SK-N-SH treated with all-trans-retinoic acid at 6 μM for 48 hours (cell line): Measurements from ENCODE around the gene C9orf78.

ENCODE experiments used
- ATAC-seq: fragments of 200-7000 bp; cut with Tn5 transposase; 3 replicates; pipeline ENCODE4 v1.9.1; 2020; ENCODE audit warnings: mild to moderate bottlenecking, moderate library complexity
- ARNTL ChIP-seq: fragments of 450-650 bp; formaldehyde crosslinking; IDR thresholded peaks from 2 replicates; pipeline ENCODE4 v1.5.0; 2020; ENCODE audit warnings: low read depth, mild to moderate bottlenecking, moderate library complexity, borderline replicate concordance
- BACH2 ChIP-seq: fragments of 250-450 bp; sonication (Bioruptor Pico); IDR thresholded peaks from 2 replicates; pipeline ENCODE4 v1.9.0; 2021; ENCODE audit warnings: mild to moderate bottlenecking, borderline replicate concordance
- CSRNP3 ChIP-seq: fragments of 250-450 bp; sonication (Bioruptor Pico); IDR thresholded peaks from 2 replicates; pipeline ENCODE4 v1.5.1; 2021; ENCODE audit warnings: mild to moderate bottlenecking, moderate library complexity
- ESRRG ChIP-seq: fragments of 250-450 bp; sonication (Bioruptor Pico); IDR thresholded peaks from 2 replicates; pipeline ENCODE4 v1.6.1; 2021; ENCODE audit warnings: mild to moderate bottlenecking
- GLIS3 ChIP-seq: fragments of 250-450 bp; sonication (Bioruptor Pico); IDR thresholded peaks from 2 replicates; pipeline ENCODE4 v1.5.0; 2020; ENCODE audit warnings: mild to moderate bottlenecking, moderate library complexity
- ISL1 ChIP-seq: fragments of 250-450 bp; sonication (Bioruptor Pico); IDR thresholded peaks from 2 replicates; pipeline ENCODE4 v2.1.2; 2022; ENCODE audit warnings: mild to moderate bottlenecking, moderate library complexity
- OSR1 ChIP-seq: fragments of 250-450 bp; sonication (Bioruptor Pico); IDR thresholded peaks from 2 replicates; pipeline ENCODE4 v1.8.0; 2022; ENCODE audit warnings: moderate library complexity, mild to moderate bottlenecking, inconsistent platforms
- PPARA ChIP-seq: fragments of 250-450 bp; sonication (Bioruptor Pico); IDR thresholded peaks from 2 replicates; pipeline ENCODE4 v1.5.0; 2020; ENCODE audit warnings: mild to moderate bottlenecking, borderline replicate concordance
- RARB ChIP-seq: fragments of 250-450 bp; sonication (Bioruptor Pico); IDR thresholded peaks from 2 replicates; pipeline ENCODE4 v1.8.0; 2021; ENCODE audit warnings: mild to moderate bottlenecking, moderate library complexity
- SNAI2 ChIP-seq: fragments of 250-450 bp; sonication (Bioruptor Pico); IDR thresholded peaks from 2 replicates; pipeline ENCODE4 v1.5.0; 2020; ENCODE audit warnings: mild to moderate bottlenecking, moderate library complexity
- TCF4 ChIP-seq: fragments of 250-450 bp; sonication (Bioruptor Pico); IDR thresholded peaks from 2 replicates; pipeline ENCODE4 v1.8.0; 2021; ENCODE audit warnings: mild to moderate bottlenecking, moderate library complexity, borderline replicate concordance
- TSHZ2 ChIP-seq: fragments of 250-450 bp; sonication (Bioruptor Pico); IDR thresholded peaks from 2 replicates; pipeline ENCODE4 v1.5.0; 2020; ENCODE audit warnings: mild to moderate bottlenecking, moderate library complexity
- ZC3H10 ChIP-seq: fragments of 250-450 bp; sonication (Bioruptor Pico); IDR thresholded peaks from 2 replicates; pipeline ENCODE4 v1.5.1; 2021; ENCODE audit warnings: mild to moderate bottlenecking, moderate library complexity
- ZFP3 ChIP-seq: fragments of 250-450 bp; sonication (Bioruptor Pico); IDR thresholded peaks from 2 replicates; pipeline ENCODE4 v1.5.0; 2020; ENCODE audit warnings: mild to moderate bottlenecking, moderate library complexity
- ZFP30 ChIP-seq: fragments of 450-650 bp; formaldehyde crosslinking; IDR thresholded peaks from 2 replicates; pipeline ENCODE4 v1.5.0; 2022; ENCODE audit warnings: mild to moderate bottlenecking, moderate library complexity
- ZNF565 ChIP-seq: fragments of 450-650 bp; formaldehyde crosslinking; conservative IDR thresholded peaks from 2 replicates; pipeline ENCODE4 v1.5.0; 2020; ENCODE audit warnings: low read depth, mild to moderate bottlenecking, moderate library complexity
- ZNF70 ChIP-seq: fragments of 450-650 bp; formaldehyde crosslinking; IDR thresholded peaks from 2 replicates; pipeline ENCODE4 v1.5.0; 2020; ENCODE audit warnings: mild to moderate bottlenecking, moderate library complexity
- ZNF8 ChIP-seq: fragments of 450-650 bp; formaldehyde crosslinking; IDR thresholded peaks from 2 replicates; pipeline ENCODE4 v1.5.0; 2020; ENCODE audit warnings: mild to moderate bottlenecking, moderate library complexity
- TF ChIP-seq, protein P1 (sequence below): fragments of 250-450 bp; sonication (Bioruptor Pico); IDR thresholded peaks from 2 replicates; pipeline ENCODE4 v1.5.1; 2020; ENCODE audit warnings: low read depth, mild to moderate bottlenecking, moderate library complexity
- TF ChIP-seq, protein P2 (sequence below): fragments of 250-450 bp; sonication (Bioruptor Pico); IDR thresholded peaks from 2 replicates; pipeline ENCODE4 v1.8.0; 2020; ENCODE audit warnings: mild to moderate bottlenecking, moderate library complexity, borderline replicate concordance
- TF ChIP-seq, protein P3 (sequence below): fragments of 250-450 bp; sonication (Bioruptor Pico); IDR thresholded peaks from 2 replicates; pipeline ENCODE4 v1.8.0; 2021; ENCODE audit warnings: low read depth, mild to moderate bottlenecking, moderate library complexity, borderline replicate concordance

C9orf78 gene

DNA sequence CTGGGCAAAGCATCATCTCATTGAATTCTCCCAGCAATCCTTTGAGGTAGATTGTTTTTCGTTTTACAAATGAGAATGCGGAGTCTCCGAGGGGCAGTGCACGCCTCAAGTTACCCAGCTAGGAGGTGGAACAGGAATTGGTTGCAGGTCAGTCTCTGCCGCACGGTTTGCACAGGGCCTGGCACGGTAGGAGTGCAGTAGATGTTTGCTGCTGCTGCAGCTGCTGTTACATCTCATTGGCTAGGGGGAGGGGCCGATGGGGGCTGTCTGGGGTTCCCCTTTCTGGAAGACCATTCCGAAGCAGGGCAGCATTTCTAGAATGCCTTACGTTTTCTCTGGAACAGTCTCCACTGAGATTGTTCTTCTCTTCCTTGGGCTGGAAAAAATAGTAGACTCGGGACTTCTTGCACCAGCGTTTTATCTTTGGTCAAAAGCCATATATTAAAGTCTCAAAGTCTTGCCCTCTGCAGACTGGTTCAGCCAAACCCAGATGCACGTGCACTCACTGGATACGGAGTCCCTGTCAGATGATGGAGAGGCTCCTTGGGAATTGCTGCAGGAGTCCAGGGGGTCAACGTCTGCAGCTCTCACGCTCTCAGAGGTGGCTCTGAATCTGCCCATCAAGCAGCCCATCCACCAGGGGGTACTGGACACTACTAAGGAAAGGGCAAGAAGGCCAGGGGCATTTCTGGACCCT lies 1.4 kb upstream of the C9orf78 start:
- TF ChIP-seq PPARA (CRISPR knock-in tag) (no peak), TCF4 (no peak), OSR1 (CRISPR knock-in tag) (no peak), TSHZ2 (CRISPR knock-in tag) (no peak), SNAI2 (CRISPR knock-in tag) (no peak), ESRRG (CRISPR knock-in tag) (no peak), ZNF565 (CRISPR knock-in tag) (no peak), ZNF70 (no peak), ARNTL (no peak), ZFP30 (CRISPR knock-in tag) (no peak), BACH2 (CRISPR knock-in tag) (no peak), ZNF8 (CRISPR knock-in tag) (no peak)
- TF ChIP-seq, protein P1, sequence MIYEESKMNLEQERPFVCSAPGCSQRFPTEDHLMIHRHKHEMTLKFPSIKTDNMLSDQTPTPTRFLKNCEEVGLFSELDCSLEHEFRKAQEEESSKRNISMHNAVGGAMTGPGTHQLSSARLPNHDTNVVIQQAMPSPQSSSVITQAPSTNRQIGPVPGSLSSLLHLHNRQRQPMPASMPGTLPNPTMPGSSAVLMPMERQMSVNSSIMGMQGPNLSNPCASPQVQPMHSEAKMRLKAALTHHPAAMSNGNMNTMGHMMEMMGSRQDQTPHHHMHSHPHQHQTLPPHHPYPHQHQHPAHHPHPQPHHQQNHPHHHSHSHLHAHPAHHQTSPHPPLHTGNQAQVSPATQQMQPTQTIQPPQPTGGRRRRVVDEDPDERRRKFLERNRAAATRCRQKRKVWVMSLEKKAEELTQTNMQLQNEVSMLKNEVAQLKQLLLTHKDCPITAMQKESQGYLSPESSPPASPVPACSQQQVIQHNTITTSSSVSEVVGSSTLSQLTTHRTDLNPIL (CRISPR knock-in tag): no peak
- TF ChIP-seq, protein P2, sequence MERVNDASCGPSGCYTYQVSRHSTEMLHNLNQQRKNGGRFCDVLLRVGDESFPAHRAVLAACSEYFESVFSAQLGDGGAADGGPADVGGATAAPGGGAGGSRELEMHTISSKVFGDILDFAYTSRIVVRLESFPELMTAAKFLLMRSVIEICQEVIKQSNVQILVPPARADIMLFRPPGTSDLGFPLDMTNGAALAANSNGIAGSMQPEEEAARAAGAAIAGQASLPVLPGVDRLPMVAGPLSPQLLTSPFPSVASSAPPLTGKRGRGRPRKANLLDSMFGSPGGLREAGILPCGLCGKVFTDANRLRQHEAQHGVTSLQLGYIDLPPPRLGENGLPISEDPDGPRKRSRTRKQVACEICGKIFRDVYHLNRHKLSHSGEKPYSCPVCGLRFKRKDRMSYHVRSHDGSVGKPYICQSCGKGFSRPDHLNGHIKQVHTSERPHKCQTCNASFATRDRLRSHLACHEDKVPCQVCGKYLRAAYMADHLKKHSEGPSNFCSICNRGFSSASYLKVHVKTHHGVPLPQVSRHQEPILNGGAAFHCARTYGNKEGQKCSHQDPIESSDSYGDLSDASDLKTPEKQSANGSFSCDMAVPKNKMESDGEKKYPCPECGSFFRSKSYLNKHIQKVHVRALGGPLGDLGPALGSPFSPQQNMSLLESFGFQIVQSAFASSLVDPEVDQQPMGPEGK (CRISPR knock-in tag): no peak
- TF ChIP-seq, protein P3, sequence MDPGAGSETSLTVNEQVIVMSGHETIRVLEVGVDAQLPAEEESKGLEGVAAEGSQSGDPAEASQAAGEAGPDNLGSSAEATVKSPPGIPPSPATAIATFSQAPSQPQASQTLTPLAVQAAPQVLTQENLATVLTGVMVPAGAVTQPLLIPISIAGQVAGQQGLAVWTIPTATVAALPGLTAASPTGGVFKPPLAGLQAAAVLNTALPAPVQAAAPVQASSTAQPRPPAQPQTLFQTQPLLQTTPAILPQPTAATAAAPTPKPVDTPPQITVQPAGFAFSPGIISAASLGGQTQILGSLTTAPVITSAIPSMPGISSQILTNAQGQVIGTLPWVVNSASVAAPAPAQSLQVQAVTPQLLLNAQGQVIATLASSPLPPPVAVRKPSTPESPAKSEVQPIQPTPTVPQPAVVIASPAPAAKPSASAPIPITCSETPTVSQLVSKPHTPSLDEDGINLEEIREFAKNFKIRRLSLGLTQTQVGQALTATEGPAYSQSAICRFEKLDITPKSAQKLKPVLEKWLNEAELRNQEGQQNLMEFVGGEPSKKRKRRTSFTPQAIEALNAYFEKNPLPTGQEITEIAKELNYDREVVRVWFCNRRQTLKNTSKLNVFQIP (CRISPR knock-in tag): no peak
- no peak for ATAC-seq

- TF ChIP-seq ZC3H10 (CRISPR knock-in tag) (no peak), PPARA (CRISPR knock-in tag) (no peak), CSRNP3 (CRISPR knock-in tag) (no peak), ZFP30 (CRISPR knock-in tag) (no peak), BACH2 (CRISPR knock-in tag) (no peak), ZFP3 (CRISPR knock-in tag) (no peak), OSR1 (CRISPR knock-in tag) (no peak), ZNF70 (no peak), ARNTL (no peak), TSHZ2 (CRISPR knock-in tag) (no peak), RARB (CRISPR knock-in tag) (no peak), ISL1 (CRISPR knock-in tag) (no peak), GLIS3 (CRISPR knock-in tag) (no peak)
- TF ChIP-seq, protein P1 (CRISPR knock-in tag): no peak
- TF ChIP-seq, protein P3 (CRISPR knock-in tag): no peak
- no peak for ATAC-seq
These were observed 767 bp upstream of the C9orf78 start for GRCh38 chr9:129835860-129836223.
